Central memory CD4-positive, alpha-beta T cell (primary cell): ENCODE data around the gene MMP19.
"Not testable (repeated sequence)": the region's sequence is repeated elsewhere in the genome, so short reads cannot be mapped to it uniquely, and the experiment has no call there.

Experiments used
- DNase-seq: peaks from one replicate; pipeline ENCODE4 v3.0.0; 2022
- total RNA-seq, 3 experiments: gene quantifications; one replicate each; lab custom pipeline; 2026; lab: John Stamatoyannopoulos, UW

The MMP19 gene, protein sequence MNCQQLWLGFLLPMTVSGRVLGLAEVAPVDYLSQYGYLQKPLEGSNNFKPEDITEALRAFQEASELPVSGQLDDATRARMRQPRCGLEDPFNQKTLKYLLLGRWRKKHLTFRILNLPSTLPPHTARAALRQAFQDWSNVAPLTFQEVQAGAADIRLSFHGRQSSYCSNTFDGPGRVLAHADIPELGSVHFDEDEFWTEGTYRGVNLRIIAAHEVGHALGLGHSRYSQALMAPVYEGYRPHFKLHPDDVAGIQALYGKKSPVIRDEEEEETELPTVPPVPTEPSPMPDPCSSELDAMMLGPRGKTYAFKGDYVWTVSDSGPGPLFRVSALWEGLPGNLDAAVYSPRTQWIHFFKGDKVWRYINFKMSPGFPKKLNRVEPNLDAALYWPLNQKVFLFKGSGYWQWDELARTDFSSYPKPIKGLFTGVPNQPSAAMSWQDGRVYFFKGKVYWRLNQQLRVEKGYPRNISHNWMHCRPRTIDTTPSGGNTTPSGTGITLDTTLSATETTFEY
- 0 to 0.19 (median 0) reads per million in 3 experiments for total RNA-seq

DNA sequence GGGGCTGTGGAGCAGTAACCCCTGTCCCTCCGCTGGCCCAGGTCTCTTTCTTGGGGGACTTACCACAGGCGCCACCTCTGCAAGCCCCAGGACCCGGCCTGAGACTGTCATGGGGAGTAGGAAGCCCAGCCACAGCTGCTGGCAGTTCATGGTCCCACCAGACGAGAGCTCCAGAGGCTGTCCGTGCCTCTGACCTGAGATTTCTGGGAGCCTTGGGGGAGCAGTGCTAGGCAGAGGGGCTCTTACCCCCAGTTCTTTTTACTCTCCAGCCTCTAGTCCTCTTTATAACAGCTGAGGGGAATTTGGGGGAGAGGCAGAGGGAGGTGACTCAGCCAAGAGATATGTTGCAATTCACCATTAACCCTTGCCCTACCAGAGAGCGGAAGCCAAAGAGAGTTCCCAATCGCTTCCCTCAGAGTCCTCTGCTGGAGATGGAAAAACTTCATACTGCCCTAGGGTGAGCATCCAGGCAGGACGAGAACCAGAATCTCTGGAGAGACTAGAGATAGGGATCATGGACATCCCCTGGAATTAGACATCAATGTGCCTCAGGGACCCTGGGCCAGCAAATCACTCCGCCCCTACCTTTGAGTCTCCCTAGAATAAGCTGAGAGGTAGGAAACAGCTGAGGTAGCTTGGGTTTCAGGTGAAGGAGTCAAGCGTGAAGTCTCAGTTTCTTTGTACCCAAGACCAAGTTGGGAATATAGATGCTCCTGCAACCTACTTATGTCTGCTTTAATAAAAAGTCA lies at the start of gene MMP19:
Gene MMP19 (minus strand): TSS at position 256 of the 749 bp plus-strand sequence. CDS start 106 bp downstream, at position 150.
- no peak for DNase-seq

DNA sequence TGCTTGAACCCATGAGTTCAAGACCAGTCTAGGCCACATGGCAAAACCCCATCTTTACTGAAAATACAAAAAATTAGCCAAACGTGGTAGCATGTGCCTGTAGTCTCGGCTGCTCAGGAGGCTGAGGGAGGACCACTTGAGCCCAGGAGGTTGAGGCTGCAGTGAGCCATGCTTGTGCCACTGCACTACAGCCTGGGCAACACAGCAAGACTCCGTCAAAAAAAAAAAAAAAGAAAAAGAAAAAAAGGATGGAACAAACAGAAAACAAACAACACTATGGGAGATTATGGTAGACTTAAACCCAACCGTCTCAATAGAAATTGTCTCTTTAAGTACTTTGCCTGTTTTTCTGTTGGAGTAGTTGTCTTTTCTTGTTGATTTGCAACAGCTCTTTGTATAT lies 48.6 kb upstream of the MMP19 start:
- no peak for DNase-seq

DNA sequence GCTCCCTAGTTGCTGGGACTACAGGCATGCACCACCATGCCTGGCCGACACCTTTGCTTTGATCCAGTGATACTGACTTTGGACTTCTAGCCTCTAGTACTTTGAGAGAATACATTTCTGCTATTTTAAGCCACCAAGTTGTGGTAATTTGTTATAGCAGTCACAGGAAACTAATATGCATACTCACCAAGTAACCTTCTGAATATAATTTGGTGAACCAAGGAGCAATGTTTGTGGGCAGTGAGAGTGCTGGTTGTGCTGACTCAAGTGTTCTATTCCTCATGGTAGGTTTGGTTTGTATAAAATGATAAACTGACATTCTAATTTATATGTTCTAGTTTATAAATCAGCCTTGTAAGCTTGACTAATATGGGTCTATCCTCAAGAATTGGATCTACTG lies 42.4 kb upstream of the MMP19 start:
- no peak for DNase-seq

DNA sequence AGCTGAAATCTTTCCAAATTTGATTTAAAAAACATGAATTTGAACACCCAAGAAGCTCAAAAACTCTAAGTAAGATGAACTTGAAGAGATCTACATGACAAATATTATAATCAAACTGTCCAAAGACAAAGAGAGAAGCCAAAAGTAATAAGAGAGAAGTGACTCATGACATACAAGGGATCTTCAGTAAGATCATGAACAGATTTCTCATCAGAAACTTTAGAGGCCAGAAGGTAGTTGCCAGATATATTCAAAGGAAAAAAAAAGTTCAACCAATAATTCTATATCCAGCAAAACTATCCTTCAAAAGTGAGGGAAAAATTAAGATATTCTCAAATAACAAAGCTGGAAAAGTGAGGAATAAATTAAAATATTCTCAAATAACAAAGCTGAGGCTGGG lies 35.1 kb upstream of the MMP19 start:
- no peak for DNase-seq

DNA sequence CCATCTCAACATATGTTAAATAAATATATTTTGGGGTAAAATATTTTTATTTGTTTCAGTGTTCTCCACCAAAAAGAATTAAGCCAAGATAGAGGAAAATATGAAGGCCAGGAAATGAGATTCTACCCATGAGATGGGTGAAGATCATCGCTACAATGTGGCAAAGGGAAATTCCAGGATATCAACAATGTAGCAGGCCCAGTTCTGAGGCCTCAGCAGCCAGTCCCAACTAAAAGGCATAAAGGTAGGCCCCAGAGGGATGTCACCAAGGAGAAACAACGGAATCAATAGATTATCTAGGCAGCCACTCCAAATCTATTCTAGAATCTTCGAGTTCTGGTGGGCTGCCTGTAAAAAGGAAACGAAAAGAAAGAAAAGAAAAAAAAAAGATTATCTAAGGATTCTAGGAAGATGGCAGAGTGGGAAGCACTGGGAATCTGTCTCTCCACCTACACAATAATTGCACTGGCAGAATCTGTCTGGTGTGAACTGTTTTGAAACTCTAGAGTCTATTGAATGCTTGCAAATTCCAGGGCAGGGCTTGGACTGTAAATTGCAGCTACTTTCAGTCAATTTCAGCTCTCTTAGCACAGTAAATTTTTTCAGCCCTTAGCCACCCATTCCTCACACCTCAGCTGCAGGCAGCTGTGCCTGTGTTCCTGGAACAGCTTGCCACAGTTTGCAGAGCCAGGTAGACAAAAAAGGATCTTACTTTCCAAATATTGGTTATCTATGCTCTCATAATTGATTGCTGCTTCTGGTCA lies 33.1 kb upstream of the MMP19 start:
- no peak for DNase-seq

DNA sequence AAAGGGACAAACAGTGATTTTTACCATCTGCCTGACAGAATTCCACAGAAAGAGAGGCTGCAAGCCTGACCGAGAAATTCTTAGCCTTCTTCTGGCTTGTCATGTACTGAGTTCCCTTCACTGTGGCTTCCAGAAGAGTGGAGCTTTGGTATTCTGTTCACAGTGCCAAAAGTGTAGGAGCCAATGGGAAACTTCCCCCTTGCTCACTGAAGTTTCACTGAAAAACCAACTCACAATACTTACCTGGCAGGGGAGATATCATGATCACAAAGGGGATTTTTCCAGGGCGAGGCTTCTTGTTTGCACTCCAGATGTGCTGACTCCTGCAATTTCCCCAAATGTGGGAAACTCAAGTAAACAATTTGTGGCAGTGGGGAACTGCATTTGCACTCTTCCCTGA lies 31.7 kb upstream of the MMP19 start:
- DNase-seq = no peak

DNA sequence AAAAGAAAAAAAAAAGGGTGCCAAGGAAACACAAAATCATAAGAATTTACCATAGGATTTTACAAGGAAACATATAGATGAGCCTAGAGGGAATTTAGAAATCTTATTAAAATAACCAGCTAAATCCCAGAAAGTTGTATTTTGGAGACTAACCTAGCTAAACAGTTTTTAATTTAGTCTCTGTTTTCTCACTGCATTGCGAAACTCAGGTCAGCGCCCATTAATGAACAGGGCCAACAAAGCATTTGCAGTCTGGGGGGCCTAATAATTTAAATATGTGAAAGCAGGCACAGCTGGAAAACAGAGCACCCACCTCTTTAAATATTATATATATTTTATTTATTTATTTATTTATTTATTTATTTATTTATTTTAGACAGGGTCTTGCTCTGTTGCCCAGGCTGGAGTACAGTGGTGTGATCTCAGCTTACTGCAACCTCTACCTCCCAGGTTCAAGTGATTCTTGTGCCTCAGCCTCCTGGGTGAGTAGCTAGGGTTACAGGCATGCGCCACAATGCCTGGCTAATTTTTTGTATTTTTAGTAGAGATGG lies 23.8 kb upstream of the MMP19 start:
- not testable (repeated sequence) for DNase-seq

DNA sequence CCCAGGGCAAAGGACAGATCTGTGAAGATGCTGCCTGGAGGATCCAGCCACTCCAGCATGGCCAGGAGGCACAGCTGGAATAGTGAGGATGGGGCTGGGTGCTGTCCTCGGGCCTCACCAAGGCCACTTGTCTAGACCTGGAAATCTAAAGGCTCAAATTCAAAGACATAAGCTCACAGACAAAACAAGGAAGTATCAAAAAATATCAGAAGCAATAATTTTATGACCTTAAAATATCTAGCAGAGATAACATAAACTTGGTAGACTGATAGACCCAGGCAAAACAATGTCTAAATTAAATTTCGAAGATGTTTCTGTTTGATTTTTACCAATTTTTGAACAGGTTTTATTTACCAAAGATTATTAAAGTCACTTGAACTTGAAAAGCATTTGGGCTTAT lies 22.6 kb upstream of the MMP19 start:
- no peak for DNase-seq

DNA sequence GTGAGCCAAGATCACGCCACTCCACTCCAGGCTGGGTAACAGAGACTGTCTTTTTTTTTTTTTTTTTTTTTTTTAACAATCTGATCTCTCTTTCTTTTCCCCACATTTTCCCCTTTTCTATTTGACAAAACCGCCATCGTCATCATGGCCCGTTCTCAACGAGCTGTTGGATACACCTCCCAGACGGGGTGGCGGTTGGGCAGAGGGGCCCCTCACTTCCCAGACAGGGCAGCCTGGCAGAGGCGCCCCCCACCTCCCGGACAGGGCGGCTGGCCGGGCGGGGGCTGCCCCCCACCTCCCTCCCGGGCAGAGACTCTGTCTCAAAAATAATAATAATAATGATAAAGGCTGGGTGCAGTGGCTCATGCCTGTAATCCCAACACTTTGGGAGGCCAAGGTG lies 20.2 kb upstream of the MMP19 start:
- DNase-seq = not testable (repeated sequence)

DNA sequence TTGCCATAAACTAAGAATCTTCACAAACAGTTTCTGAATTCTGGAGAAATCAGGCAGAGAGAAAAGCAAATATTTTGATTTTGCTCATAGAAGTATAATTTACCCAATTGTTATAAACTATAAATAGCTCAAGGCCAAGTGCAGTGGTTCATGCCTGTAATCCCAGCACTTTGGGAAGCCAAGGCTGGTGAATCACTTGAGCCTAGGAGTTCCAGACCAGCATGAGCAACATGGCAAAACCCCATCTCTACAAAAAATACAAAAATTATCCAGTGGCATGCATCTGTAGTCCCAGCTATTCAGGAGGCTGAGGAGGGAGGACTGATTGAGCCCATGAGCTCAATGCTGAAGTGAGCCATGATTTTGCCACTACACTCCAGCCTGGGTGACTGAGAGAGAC lies 19.6 kb upstream of the MMP19 start:
- no peak for DNase-seq

DNA sequence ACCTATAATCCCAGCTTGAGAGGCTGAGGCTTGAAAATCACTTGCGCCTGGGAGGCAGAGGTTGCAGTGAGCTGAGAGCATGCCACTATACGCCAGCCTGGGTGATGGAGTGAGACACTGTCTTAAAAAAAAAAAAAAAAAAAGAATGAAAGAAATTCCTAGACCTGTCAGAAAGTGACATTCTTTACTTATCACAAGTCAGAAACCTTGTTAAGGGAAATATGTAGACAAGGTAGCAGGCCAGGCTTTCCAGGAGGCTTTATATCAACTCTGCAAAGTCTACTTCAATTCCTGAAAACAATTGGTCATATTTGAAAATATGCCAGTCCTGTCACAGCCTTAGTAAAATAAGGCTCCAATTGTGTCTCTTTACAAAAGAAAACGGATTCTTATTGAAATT lies 19.1 kb upstream of the MMP19 start:
- DNase-seq = no peak

DNA sequence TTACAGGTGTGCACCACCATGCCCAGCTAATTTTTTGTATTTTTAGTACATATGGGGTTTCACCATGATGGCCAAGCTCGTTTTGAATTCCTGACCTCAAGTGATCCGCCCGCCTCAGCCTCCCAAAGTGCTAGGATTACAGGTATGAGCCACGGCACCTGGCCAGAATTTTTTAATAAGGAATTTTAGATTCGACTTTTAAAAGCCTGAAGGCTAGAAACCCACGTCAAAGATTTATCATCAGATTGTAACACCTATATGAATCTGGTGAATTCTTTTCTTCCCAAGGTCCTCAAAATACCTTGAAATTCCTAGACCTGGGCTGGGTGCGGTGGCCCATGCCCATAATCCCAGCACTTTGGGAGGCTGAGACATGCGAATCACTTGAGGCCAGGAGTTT lies 18.7 kb upstream of the MMP19 start:
- DNase-seq = no peak

DNA sequence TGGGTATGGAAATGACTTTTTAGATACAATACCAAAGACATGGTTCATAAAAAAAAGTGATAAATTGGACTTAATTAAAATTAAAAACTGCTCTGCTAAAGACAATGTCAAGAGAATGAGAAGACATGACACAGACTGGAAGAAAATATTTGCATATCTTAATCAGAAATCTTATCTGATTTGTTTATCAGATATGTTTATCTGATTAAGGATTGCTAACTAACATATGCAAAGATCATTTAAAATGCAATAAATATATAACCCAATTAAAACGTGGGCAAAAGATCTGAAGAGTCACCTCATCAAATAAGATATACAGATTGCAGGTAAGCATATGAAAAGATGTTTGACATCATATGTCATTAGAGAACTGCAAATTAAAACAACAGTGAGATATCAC lies 10.0 kb upstream of the MMP19 start:
- DNase-seq = no peak

DNA sequence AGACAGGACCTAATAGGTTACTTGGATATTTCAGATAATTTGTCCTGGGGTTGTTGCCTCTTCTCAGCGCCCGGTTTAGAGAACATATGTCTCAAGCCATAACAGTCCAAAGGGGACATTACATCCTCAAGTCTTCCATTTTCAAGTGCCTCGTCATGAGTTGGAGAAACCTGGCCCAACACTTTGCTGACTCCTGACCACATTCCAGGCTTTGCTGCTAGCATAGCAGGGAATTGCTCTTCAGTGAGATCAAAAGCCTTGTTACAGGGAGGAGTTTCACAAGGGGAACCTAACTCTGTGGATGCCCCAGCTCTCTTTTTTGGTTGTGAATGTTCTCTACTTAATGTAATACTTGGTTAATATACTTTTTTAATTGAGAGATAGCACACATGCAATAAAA lies 8.2 kb upstream of the MMP19 start:
- no peak for DNase-seq

DNA sequence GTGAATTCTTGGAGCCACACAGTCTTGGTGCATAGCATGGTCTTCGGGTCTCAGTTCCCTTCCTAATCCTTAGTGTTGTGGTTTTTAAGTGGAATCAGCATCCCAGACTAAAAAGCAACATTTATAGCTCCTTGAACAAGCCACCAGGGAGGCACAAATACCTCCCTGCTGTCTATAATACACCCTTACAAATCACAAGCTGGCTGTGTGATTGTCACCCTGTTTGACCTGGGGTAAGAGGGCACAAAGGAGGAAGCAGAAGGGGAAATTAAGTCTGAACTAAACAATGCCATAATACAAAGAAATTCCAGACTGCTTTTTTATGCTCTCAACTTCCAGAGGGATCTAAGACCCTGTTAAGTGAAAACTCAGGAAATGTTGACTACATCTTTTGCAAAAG lies 7.7 kb upstream of the MMP19 start:
- DNase-seq = no peak

DNA sequence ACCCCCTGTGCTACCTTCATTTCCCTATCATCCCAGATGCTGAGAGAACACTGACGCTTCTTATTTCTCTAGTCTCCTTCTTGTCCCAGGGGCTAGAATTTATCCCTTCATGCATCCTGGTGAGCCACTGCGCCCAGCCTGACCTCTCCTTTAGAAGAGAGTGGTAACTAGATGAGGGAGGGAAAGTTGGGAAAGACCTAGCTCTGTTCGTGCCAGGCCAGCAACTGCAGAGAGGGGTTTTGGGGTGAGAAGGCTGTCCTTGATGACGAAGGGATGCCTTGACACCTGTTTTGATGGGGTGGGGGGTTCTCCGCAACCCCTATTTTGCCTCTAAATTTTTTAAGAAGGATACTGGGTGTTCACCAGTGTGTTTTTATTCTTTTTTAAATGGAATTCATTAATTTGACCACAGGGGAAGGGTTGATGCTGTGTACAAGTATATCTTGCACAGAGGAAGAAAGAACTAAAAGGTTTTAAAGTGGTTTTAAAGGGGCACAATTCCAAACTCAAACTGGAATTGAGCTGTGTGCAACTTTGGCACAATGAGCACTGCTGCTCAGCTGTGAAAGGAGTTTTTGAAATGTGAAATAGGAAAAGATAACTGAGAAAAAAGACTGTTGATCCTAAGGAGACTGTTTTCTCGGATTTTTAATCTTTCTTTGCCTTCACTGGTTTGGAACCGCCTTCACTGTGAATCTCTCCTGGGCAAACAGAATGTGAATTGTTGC lies 7.0 kb upstream of the MMP19 start:
- DNase-seq = no peak

DNA sequence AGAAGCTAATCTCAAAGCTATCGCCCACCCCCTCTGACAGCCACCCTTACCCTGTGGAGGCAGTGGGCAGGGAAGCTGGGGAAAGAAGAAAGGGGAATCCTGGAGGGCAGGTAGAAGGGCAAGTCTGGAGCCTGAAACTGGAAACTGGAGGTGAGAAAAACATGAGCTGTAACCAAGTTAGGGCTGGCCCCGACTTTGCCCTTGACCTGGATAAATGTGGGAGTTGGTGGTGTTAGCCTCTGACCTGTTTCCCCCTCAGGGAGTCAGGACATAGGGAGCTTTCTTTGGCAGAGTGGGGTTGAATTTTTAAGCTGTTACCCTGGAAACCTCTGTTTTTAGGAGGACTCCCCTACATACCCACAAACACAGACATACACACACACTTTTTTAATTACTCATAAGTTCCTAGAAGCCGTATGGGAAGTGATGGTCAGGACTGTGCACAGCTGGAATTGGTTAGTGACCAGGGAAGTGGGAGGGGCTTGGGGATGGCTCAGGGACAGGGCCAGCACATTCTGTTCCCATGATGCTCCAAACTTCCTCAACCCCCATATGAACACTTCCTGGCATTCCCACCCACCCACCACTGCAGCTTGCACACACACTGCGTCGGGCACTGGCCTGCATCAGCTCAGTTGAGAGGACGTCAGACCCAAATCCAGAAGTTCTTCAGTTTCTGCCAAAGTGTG lies 5.0 kb upstream of the MMP19 start:
- DNase-seq = no peak

DNA sequence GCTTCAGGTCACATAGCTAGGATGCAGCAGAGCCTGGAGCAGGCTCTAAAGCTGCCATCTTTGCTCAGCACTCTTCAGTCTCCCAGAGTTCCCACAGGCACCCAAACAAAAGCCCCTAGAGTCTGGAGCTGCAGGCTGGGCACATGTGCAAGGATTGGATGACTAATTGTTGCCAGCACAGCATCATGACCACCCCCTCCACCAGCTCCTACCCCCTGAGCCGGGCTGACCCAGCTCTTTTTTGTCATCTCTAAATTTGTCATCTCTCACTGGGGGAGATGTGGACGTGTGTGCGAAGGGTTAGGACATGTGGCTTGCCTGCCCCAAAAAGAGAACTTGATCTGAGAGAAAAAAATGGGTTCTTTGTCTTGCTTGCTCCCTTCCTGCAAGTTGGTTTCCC lies 4.3 kb upstream of the MMP19 start:
- no peak for DNase-seq

DNA sequence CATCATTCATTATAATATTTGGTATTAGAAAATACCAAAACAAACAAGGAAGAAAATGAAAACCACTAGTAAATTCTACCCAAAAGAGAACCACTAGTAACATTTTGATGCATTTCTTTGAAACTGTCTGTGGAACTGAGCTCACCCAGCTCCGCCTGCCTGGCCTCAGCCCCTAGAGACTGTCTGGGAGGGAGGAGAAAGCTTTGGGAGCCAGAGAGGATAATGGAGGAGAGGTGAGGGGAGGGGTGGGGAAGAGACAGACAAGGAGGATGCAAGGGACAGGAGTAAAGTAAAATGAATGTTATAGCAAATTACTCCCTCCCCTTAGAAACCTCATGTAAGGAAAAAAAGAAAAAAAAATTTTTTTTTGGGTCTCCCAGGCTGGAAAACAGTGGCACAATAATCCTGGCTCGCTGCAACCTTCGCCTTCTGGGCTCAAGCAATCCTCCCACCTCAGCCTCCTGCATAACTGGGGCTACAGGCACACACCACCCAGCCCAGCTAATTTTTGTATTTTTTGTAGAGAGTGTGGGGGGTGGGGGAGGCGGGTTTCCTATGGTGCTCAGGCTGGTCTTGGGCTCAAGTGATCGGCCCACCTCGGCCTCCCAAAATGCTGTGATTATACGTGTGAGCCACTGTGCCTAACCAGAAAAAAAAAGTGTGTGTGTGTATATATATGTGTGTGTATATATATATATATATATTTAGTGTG lies 3.2 kb upstream of the MMP19 start:
- DNase-seq = no peak

DNA sequence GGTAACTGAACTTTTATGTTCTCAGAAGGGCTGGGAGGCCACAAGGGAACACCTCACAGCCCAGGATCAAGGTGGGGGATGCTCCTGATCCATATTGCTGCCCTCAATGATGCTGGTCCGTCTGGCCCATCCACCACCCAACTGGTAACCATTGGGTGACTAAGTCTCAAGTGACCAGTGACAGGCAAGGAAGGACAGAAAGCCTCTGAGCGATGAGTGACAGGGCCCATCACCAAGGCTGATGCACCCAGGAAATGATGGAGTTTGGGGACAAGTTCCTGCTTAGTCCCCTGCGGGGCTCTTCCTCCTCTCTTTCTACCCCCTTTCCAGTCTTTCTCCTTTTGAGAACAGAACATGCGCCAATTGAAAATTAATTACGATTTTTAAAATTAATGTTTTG lies 2.6 kb upstream of the MMP19 start:
- DNase-seq = no peak

DNA sequence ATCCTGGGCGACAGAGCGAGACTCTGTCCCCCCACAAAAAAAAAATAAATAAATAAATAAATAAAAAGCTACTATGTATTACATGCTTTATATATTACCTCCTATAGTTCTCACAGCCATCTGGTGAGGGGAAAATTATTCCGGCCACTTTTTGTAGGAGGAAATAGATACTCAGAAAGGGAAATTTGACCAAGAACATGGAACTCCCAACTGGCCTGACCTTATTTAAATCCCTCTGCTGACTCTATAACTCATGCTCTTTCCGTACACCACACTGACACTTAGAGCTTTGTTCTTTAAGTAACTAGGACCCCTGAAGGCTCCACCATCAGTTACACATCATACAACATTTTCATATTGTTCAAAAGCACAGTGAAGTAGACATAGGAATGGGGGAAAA lies 2.2 kb upstream of the MMP19 start:
- no peak for DNase-seq
